Fibroblast of lung (primary cell): ENCODE results near the gene UBE2Z. TPM values are rescaled to one million over a fixed set of nuclear protein-coding genes. Genes with fewer than 3 reads are reported as not detected.

Source experiments
- DNase-seq, 2 donors: peaks; one replicate each; pipeline versions ENCODE4 v3.0.0 to v3.0.0-alpha.2; 2010; ENCODE audit warnings: low read depth in 2 of 2
- H2AFZ ChIP-seq: 2 replicates; pipeline ENCODE4 v1.5.1; 2012; ENCODE audit warnings: low read length, control low read depth, inconsistent platforms
- H3K27ac ChIP-seq: 2 replicates; pipeline ENCODE4 v1.5.1; 2011; ENCODE audit warnings: low read length, control low read depth; ENCODE audit not compliant: insufficient read depth
- H3K27me3 ChIP-seq: 2 replicates; pipeline ENCODE4 v1.5.1; 2011; ENCODE audit warnings: mild to moderate bottlenecking, low read length; ENCODE audit not compliant: control insufficient read depth, insufficient read depth
- H3K36me3 ChIP-seq: 2 replicates; pipeline ENCODE4 v1.5.1; 2011; ENCODE audit warnings: low read length; ENCODE audit not compliant: control insufficient read depth, insufficient read depth
- H3K4me1 ChIP-seq: 2 replicates; pipeline ENCODE4 v1.5.1; 2011; ENCODE audit warnings: low read length; ENCODE audit not compliant: control insufficient read depth, insufficient read depth; ENCODE audit errors: extremely low read depth
- H3K4me2 ChIP-seq: 2 replicates; pipeline ENCODE4 v1.5.1; 2011; ENCODE audit warnings: low read length, control low read depth; ENCODE audit not compliant: insufficient read depth; ENCODE audit errors: extremely low read depth
- H3K4me3 ChIP-seq, 4 experiments: fragments of 200-600 bp in 1 of 4; sonication (generic) in 1 of 4; replicated peaks in 1 of 4; 2 replicates each; pipeline ENCODE4 v1.5.1; 2011 to 2016; ENCODE audit warnings: low read length in 4 of 4, low read depth in 3 of 4, mild to moderate bottlenecking in 3 of 4, control low read depth in 2 of 4, inconsistent platforms in 1 of 4, mixed read lengths in 1 of 4; ENCODE audit not compliant: insufficient read depth in 1 of 4; ENCODE audit errors: control extremely low read depth in 1 of 4
- H3K79me2 ChIP-seq: 2 replicates; pipeline ENCODE4 v1.5.1; 2012; ENCODE audit warnings: mild to moderate bottlenecking, low read length, inconsistent platforms; ENCODE audit not compliant: control insufficient read depth, insufficient read depth
- H3K9ac ChIP-seq: 2 replicates; pipeline ENCODE4 v1.5.1; 2011; ENCODE audit warnings: mild to moderate bottlenecking, low read length, control low read depth; ENCODE audit not compliant: insufficient read depth
- H3K9me3 ChIP-seq: 2 replicates; pipeline ENCODE4 v1.5.1; 2012; ENCODE audit warnings: low read depth, low read length; ENCODE audit not compliant: control insufficient read depth, insufficient read depth
- H4K20me1 ChIP-seq: 2 replicates; pipeline ENCODE4 v1.5.1; 2011; ENCODE audit warnings: low read length; ENCODE audit not compliant: control insufficient read depth, insufficient read depth; ENCODE audit errors: extremely low read depth
- CTCF ChIP-seq, 2 donors: IDR thresholded peaks in 1 of 2; conservative IDR thresholded peaks in 1 of 2; 1 replicate in 1 of 2; 2 replicates in 1 of 2; pipeline ENCODE4 v1.5.1; 2011 to 2012; ENCODE audit warnings: low read length in 2 of 2, control low read depth in 1 of 2, inconsistent platforms in 1 of 2, low read depth in 1 of 2, mild to moderate bottlenecking in 1 of 2
- EZH2 ChIP-seq: IDR thresholded peaks from 2 replicates; pipeline ENCODE4 v1.5.1; 2012; ENCODE audit warnings: low read length, control low read depth, mild to moderate bottlenecking; ENCODE audit errors: missing control alignments
- polyA plus RNA-seq, 2 donors: library from polyadenylated mRNA; depleted of rRNA in 1 of 2; stranded (reverse) in 1 of 2; unstranded in 1 of 2; fragments of >200 nt; gene quantifications; 2 replicates each; pipeline ENCODE4 v1.2.1, GENCODE V29; 2011 to 2012; ENCODE audit warnings: missing spikeins in 1 of 2
- total RNA-seq: library from RNA; depleted of rRNA; stranded (reverse); fragments of >200 nt; gene quantifications from 2 replicates; pipeline ENCODE4 v1.2.1, GENCODE V29; 2014

UBE2Z gene
- total and polyA plus RNA-seq, 2 donors (not counting 1 experiment from before 2014, with no cell fraction given), result 55.2 to 141 TPM

- Histone ChIP-seq H3K79me2 (no peaks in the 10 kb centered on the region), H3K4me1 (no peaks in the 10 kb centered on the region), H3K27me3 (no peaks in the 10 kb centered on the region), H3K4me2 (no peak overlapping the region), H3K4me3 (no peak overlapping the region), H2AFZ (no peak overlapping the region), H3K9me3 (no peaks in the 10 kb centered on the region), H3K36me3 (no peaks in the 10 kb centered on the region), H4K20me1 (no peaks in the 10 kb centered on the region), H3K9ac (no peak overlapping the region), H3K27ac (no peak overlapping the region)
- TF ChIP-seq CTCF (conservative IDR thresholded peaks at IDR 0.05 in 1 of 2, IDR thresholded peaks at IDR 0.05 in 1 of 2; ENCODE audit: low read depth in 1 of 2, low read length in 2 of 2), result no peak
- no peak for TF ChIP-seq EZH2
- DNase-seq, result no peak
These were observed 44.7 kb downstream of the UBE2Z start for GRCh38 chr17:48952904-48953303.

DNA sequence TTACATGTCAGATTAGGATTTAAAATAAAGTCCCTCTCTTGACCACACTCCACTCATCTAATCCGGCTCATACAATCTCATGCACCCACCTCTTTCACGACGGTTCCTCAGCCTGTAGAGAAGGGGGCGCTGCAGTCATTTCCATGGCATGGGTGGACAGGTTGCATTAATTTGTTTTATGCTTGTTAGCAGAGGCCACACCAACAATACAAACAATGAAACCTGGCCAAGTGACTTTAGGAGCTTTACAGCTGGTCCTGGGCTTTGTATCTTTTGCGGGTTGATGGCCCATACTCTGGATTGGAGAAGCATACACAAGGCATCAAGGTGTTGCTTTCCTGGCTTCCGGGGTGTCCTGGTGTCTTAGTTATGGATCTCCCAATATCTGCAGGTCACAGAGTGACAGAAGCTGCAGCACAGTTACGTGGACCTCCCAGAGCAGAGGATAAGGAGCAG lies 46.1 kb downstream of the UBE2Z start:
- no peak overlapping the region for H3K4me3 ChIP-seq
- no peaks in the 10 kb centered on the region for H3K79me2 ChIP-seq
- no peaks in the 10 kb centered on the region for H3K36me3 ChIP-seq
- no peak overlapping the region for H2AFZ ChIP-seq
- no peak overlapping the region for H3K4me2 ChIP-seq
- TF ChIP-seq CTCF (conservative IDR thresholded peaks at IDR 0.05 in 1 of 2, IDR thresholded peaks at IDR 0.05 in 1 of 2; ENCODE audit: low read depth in 1 of 2, low read length in 2 of 2) (peak; percentile 73 to 84), EZH2 (no peak)
- H4K20me1 ChIP-seq, result no peaks in the 10 kb centered on the region
- DNase-seq, result peak; percentile 46 to 76
- no peaks in the 10 kb centered on the region for H3K9me3 ChIP-seq
- H3K27me3 ChIP-seq, result no peaks in the 10 kb centered on the region
- H3K9ac ChIP-seq, result no peak overlapping the region
- H3K4me1 ChIP-seq, result no peaks in the 10 kb centered on the region
- H3K27ac ChIP-seq, result no peak overlapping the region

DNA sequence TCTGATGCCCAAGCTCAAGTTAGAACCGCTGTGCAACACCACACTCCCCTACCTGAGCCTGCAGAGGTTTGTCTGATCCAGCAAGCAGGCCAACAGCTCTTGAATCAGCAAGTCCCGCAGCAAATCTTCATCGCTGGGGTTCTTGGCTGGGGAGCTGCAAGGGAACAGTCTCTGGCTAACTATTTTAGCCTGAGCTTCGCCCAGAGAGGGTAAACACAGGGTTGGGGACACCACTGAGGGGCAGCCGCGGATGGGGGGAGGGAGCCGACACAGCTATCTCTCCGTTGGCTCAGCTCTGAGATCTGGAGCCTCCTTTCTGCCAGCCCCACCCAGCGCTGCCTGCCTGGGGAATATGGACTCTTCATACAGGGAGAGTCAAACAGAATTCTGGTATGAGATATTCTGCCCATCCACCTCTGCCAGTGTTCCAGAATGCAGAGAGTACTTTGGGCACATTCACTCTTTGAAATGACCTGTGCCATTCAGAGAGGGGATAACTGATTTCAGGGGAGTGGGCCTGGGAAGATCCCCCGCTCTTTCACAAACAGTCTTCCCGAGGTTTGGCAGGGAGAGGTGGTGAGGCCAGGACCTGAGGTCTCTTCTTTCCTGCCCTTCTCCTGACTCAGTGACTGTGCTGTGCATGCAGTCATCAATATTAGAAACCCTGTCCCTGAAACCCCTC lies 52.8 kb downstream of the UBE2Z start:
- Histone ChIP-seq H3K4me3 (peak overlapping the region in 1 of 4 experiments; percentile 7), H3K4me1 (peaks cover 14% of the 10 kb centered on the region), H3K9ac (no peak overlapping the region), H3K9me3 (no peaks in the 10 kb centered on the region), H3K36me3 (no peaks in the 10 kb centered on the region), H3K79me2 (no peaks in the 10 kb centered on the region), H3K4me2 (peak overlapping the region; percentile 87), H4K20me1 (no peaks in the 10 kb centered on the region), H3K27ac (no peak overlapping the region), H3K27me3 (no peaks in the 10 kb centered on the region), H2AFZ (peak overlapping the region; percentile 83)
- no peak for DNase-seq
- TF ChIP-seq CTCF (conservative IDR thresholded peaks at IDR 0.05 in 1 of 2, IDR thresholded peaks at IDR 0.05 in 1 of 2; ENCODE audit: low read depth in 1 of 2, low read length in 2 of 2), result no peak
- TF ChIP-seq EZH2, result no peak
